Measurements from ENCODE around the gene SMAD3.

DNA sequence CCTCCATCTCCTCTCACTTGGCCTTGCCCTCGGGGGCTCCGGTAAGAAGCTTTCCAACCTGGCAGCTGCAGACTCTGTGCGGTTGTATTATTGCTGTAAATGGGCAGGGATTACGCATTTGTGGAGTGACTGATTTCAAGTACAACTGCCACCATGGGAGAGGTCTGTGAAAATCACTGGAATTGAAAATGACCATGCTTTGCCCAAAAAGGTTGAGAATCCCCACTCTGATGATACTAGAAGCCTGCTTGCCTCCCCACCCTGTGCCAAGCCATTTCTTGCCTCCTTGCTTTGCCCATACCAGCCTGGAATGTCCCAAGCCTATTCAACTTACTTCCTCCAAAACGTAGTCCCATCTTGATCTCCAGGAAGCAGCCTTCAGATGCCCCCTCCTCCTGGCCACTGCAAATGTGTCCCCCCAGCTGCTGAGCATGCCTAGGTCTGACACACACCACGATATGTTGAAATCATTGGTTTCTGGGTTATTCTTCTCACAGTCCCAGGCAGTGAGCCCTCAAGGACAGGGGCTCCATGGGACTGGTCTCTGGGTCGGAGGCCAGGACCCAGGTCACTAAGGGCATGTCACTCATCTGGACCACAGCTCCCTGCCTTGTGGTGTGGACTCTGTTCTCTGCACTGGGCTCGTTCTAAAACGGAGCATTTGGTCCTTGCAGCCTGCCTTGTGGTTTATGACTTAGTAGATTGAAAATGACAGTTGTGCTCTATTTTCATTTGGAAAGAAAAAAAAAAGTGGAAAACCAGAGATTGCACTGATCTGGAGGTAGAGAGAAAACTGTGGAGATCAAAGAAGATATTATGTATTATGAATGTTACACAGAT lies 42.9 kb downstream of the SMAD3 start:
- TF ChIP-seq, protein P1, sequence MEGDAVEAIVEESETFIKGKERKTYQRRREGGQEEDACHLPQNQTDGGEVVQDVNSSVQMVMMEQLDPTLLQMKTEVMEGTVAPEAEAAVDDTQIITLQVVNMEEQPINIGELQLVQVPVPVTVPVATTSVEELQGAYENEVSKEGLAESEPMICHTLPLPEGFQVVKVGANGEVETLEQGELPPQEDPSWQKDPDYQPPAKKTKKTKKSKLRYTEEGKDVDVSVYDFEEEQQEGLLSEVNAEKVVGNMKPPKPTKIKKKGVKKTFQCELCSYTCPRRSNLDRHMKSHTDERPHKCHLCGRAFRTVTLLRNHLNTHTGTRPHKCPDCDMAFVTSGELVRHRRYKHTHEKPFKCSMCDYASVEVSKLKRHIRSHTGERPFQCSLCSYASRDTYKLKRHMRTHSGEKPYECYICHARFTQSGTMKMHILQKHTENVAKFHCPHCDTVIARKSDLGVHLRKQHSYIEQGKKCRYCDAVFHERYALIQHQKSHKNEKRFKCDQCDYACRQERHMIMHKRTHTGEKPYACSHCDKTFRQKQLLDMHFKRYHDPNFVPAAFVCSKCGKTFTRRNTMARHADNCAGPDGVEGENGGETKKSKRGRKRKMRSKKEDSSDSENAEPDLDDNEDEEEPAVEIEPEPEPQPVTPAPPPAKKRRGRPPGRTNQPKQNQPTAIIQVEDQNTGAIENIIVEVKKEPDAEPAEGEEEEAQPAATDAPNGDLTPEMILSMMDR (IDR thresholded peaks at IDR 0.05), result no peak
- TF ChIP-seq POLR2A (IDR thresholded peaks at IDR 0.05; ENCODE audit: low read depth), result no peak
- no peak for TF ChIP-seq POLR2AphosphoS5 (IDR thresholded peaks at IDR 0.05)

Measured in esophagus muscularis mucosa (tissue), 3 donors.